IMR-90 (cell line): Measurements from ENCODE around the gene NCR2. TPM values are rescaled to one million over a fixed set of nuclear protein-coding genes. Genes with fewer than 3 reads are reported as not detected.

ENCODE experiments used
- microRNA-seq, 2 experiments: library from miRNA; stranded (forward) in 1 of 2; unstranded in 1 of 2; fragments of 10-50 nt in 1 of 2; fragments of <30 nt in 1 of 2; gene quantifications in 1 of 2; microRNA quantifications in 1 of 2; one replicate each; pipeline versions ENCODE3 to v1.1.0; 2013 to 2020; ENCODE audit not compliant: insufficient read depth in 1 of 2, insufficient read length in 1 of 2, unreplicated experiment in 1 of 2
- polyA plus RNA-seq, 3 experiments: library from polyadenylated mRNA; depleted of rRNA; stranded (reverse); fragments of >200 nt; gene quantifications; 2 replicates each; pipeline ENCODE4 v1.2.3, GENCODE V29; 2012; ENCODE audit warnings: low replicate concordance in 1 of 3
- small RNA-seq, 5 experiments: library from RNA; depleted of rRNA; stranded (forward); fragments of <200 nt; gene quantifications; one replicate each; pipeline ENCODE3, GENCODE V24; 2012
- total RNA-seq: library from RNA; depleted of rRNA; stranded (reverse); fragments of >200 nt; gene quantifications from 2 replicates; pipeline ENCODE4 v1.2.3, GENCODE V29; 2012; rRNA removed

NCR2 gene
- total and polyA plus RNA-seq, 2 of the 4 experiments (the other 2 are of a cell fraction), result not detected

Small RNAs within 50 kb of the gene (microRNA-seq; reads per million reads assigned to microRNA genes)
- gene RNU6-643P (ENCODE audit: insufficient read depth, insufficient read length), result not detected

Small RNAs within 50 kb of the gene (small RNA-seq; reads per million reads assigned to genes)
- 0 reads per million in 5 experiments for gene RNU6-643P

Other genes with a start within 250 kb of the NCR2 start
- not detected in 2 replicates for gene TREML1, start 181.3 kb upstream of the NCR2 start, total RNA-seq
- not detected in 2 replicates for gene TREML1, start 181.3 kb upstream of the NCR2 start, polyA plus RNA-seq (2012; rRNA removed)
- gene TREM2, start 172.5 kb upstream of the NCR2 start, total RNA-seq, result not detected in 2 replicates
- gene TREM2, start 172.5 kb upstream of the NCR2 start, polyA plus RNA-seq (2012; rRNA removed), result not detected in 2 replicates
- gene TREML2, start 134.5 kb upstream of the NCR2 start, total RNA-seq, result not detected in 2 replicates
- not detected in 2 replicates for gene TREML2, start 134.5 kb upstream of the NCR2 start, polyA plus RNA-seq (2012; rRNA removed)
- gene TREML4, start 107.3 kb upstream of the NCR2 start, total RNA-seq, result not detected in 2 replicates
- gene TREML4, start 107.3 kb upstream of the NCR2 start, polyA plus RNA-seq (2012; rRNA removed), result not detected in 2 replicates
- not detected in 2 replicates for gene TREM1, start 48.9 kb upstream of the NCR2 start, total RNA-seq
- gene TREM1, start 48.9 kb upstream of the NCR2 start, polyA plus RNA-seq (2012; rRNA removed), result not detected in 2 replicates
- 0.72 and 0.83 TPM in 2 replicates for gene FOXP4, start 210.8 kb downstream of the NCR2 start, total RNA-seq
- gene FOXP4, start 210.8 kb downstream of the NCR2 start, polyA plus RNA-seq (2012; rRNA removed), result 9.5 and 10.4 TPM in 2 replicates